Liver (tissue), 9 donors: ENCODE measurements around the gene ANKMY2. TPM values are rescaled to one million over a fixed set of nuclear protein-coding genes. Genes with fewer than 3 reads are reported as not detected.

ENCODE experiments used
- DNase-seq: peaks from one replicate; pipeline ENCODE4 v3.0.0-alpha.2; 2017; ENCODE audit warnings: low spot score
- H3K27ac ChIP-seq, 2 donors: one replicate each; pipeline ENCODE4 v1.7.0; 2013; ENCODE audit warnings: inconsistent platforms in 2 of 2, low read length in 2 of 2, control low read depth in 1 of 2, low read depth in 1 of 2, mild to moderate bottlenecking in 1 of 2
- H3K27me3 ChIP-seq, 4 donors: one replicate each; pipeline versions ENCODE4 v1.6.1 to v1.7.0; 2013; ENCODE audit warnings: low read length in 3 of 4, inconsistent platforms in 1 of 4, mild to moderate bottlenecking in 1 of 4, moderate library complexity in 1 of 4; ENCODE audit not compliant: control insufficient read depth in 4 of 4, insufficient read depth in 4 of 4
- H3K36me3 ChIP-seq, 4 donors: one replicate each; pipeline versions ENCODE4 v1.6.1 to v1.7.0; 2013; ENCODE audit warnings: low read length in 3 of 4, mild to moderate bottlenecking in 3 of 4, low read depth in 1 of 4, moderate library complexity in 1 of 4; ENCODE audit not compliant: control insufficient read depth in 4 of 4, insufficient read depth in 3 of 4
- H3K4me1 ChIP-seq, 4 donors: one replicate each; pipeline versions ENCODE4 v1.6.1 to v1.7.0; 2013; ENCODE audit warnings: low read length in 3 of 4, mild to moderate bottlenecking in 3 of 4, moderate library complexity in 1 of 4; ENCODE audit not compliant: control insufficient read depth in 4 of 4, insufficient read depth in 4 of 4
- H3K4me3 ChIP-seq, 3 donors: one replicate each; pipeline versions ENCODE4 v1.6.1 to v1.7.0; 2013; ENCODE audit warnings: low read length in 3 of 3, control low read depth in 1 of 3, low read depth in 1 of 3, mild to moderate bottlenecking in 1 of 3
- H3K9ac ChIP-seq, 2 donors: one replicate each; pipeline ENCODE4 v1.7.0; 2013; ENCODE audit warnings: low read length in 2 of 2, mild to moderate bottlenecking in 2 of 2, moderate library complexity in 2 of 2, control low read depth in 1 of 2, low read depth in 1 of 2
- H3K9me3 ChIP-seq, 4 donors: one replicate each; pipeline versions ENCODE4 v1.6.1 to v1.7.0; 2013; ENCODE audit warnings: low read length in 3 of 4; ENCODE audit not compliant: control insufficient read depth in 4 of 4
- ATF3 ChIP-seq: IDR thresholded peaks from 2 replicates; pipeline ENCODE4 v1.6.1; 2016; ENCODE audit warnings: antibody characterized with exemption
- CTCF ChIP-seq: fragments of 150-350 bp; IDR thresholded peaks from 2 replicates; pipeline ENCODE4 v1.5.1; 2017; ENCODE audit warnings: improper control_type of control experiment, low read depth, low read length; ENCODE audit not compliant: missing input control
- EGR1 ChIP-seq, 2 donors: IDR thresholded peaks; 2 replicates each; pipeline ENCODE4 v1.6.1; 2016 to 2018; ENCODE audit warnings: antibody characterized with exemption in 2 of 2, low read depth in 2 of 2
- FOXA1 ChIP-seq: IDR thresholded peaks from 2 replicates; pipeline ENCODE4 v1.6.1; 2016; ENCODE audit warnings: antibody characterized with exemption
- FOXA2 ChIP-seq: IDR thresholded peaks from 2 replicates; pipeline ENCODE4 v1.6.1; 2016; ENCODE audit warnings: antibody characterized with exemption
- HNF4A ChIP-seq, 2 donors: conservative IDR thresholded peaks; 2 replicates each; pipeline ENCODE4 v1.6.1; 2016; ENCODE audit warnings: antibody characterized with exemption in 2 of 2, mild to moderate bottlenecking in 2 of 2
- HNF4G ChIP-seq: IDR thresholded peaks from 2 replicates; pipeline ENCODE4 v1.6.1; 2016; ENCODE audit warnings: antibody characterized with exemption
- JUND ChIP-seq, 2 donors: IDR thresholded peaks; 2 replicates each; pipeline ENCODE4 v1.6.1; 2016; ENCODE audit warnings: antibody characterized with exemption in 2 of 2
- MAX ChIP-seq: IDR thresholded peaks from 2 replicates; pipeline ENCODE4 v1.6.1; 2016; ENCODE audit warnings: antibody characterized with exemption
- NR2F2 ChIP-seq: IDR thresholded peaks from 2 replicates; pipeline ENCODE4 v1.6.1; 2016; ENCODE audit warnings: antibody characterized with exemption
- RAD21 ChIP-seq, 2 donors: IDR thresholded peaks; 2 replicates each; pipeline ENCODE4 v1.6.1; 2016; ENCODE audit warnings: antibody characterized with exemption in 2 of 2, mild to moderate bottlenecking in 2 of 2
- REST ChIP-seq: IDR thresholded peaks from 2 replicates; pipeline ENCODE4 v1.6.1; 2016; ENCODE audit warnings: antibody characterized with exemption, mild to moderate bottlenecking
- RXRA ChIP-seq, 2 donors: IDR thresholded peaks; 2 replicates each; pipeline ENCODE4 v1.6.1; 2017 to 2018; ENCODE audit warnings: antibody characterized with exemption in 2 of 2, mild to moderate bottlenecking in 1 of 2
- SP1 ChIP-seq: IDR thresholded peaks from 2 replicates; pipeline ENCODE4 v1.6.1; 2018; ENCODE audit warnings: antibody characterized with exemption, mild to moderate bottlenecking
- YY1 ChIP-seq: IDR thresholded peaks from 2 replicates; pipeline ENCODE4 v1.6.1; 2016; ENCODE audit warnings: antibody characterized with exemption, mild to moderate bottlenecking
- ZBTB33 ChIP-seq: IDR thresholded peaks from 2 replicates; pipeline ENCODE4 v1.6.1; 2016; ENCODE audit warnings: antibody characterized with exemption
- WGBS: extraction: QIAGEN DNeasy Blood & Tissue Kit; methylation state at CpG from one replicate; pipeline ENCODE4 v1.1.7; 2013; 5-methylcytosine and 5-hydroxymethylcytosine counted together
- polyA plus RNA-seq, 2 donors: library from polyadenylated mRNA; stranded (reverse) in 1 of 2; unstranded in 1 of 2; fragments of 200-250 nt in 1 of 2; fragments of >200 nt in 1 of 2; fragmentation: Nextera tagmentation in 1 of 2; extraction: Ambion mirVana in 1 of 2; gene quantifications; one replicate each; pipeline versions ENCODE4 v1.2.1 to v1.2.3, GENCODE V29; 2013 to 2015
- total RNA-seq, 2 donors: library from RNA; depleted of rRNA; stranded (reverse); fragments of >200 nt; gene quantifications; one replicate each; pipeline ENCODE4 v1.2.3, GENCODE V29; 2014
- donor health status: healthy.
- donor health status: healthy.
- donor health status: healthy.
- donor health status: healthy.
- donor health status: healthy.

ANKMY2 gene
- total and polyA plus RNA-seq, 4 donors = 2.7 to 11.4 (median 5.4) TPM

- no peak for DNase-seq
- Histone ChIP-seq H3K4me1 (no peaks in the 10 kb centered on the region), H3K9me3 (no peaks in the 10 kb centered on the region), H3K27ac (no peak overlapping the region), H3K36me3 (no peaks in the 10 kb centered on the region), H3K4me3 (no peak overlapping the region), H3K9ac (no peak overlapping the region), H3K27me3 (no peaks in the 10 kb centered on the region)
- WGBS = 89% methylated on average over 4 of the region's 4 CpGs
- TF ChIP-seq EGR1 (IDR thresholded peaks at IDR 0.05; ENCODE audit: low read depth in 2 of 2) (no peak), CTCF (no peak), MAX (no peak), RAD21 (IDR thresholded peaks at IDR 0.05) (no peak), YY1 (no peak), ZBTB33 (no peak), HNF4G (no peak), NR2F2 (no peak), REST (no peak), FOXA2 (no peak), JUND (IDR thresholded peaks at IDR 0.05) (no peak), ATF3 (no peak), RXRA (IDR thresholded peaks at IDR 0.05) (no peak), SP1 (no peak), FOXA1 (no peak), HNF4A (conservative IDR thresholded peaks at IDR 0.05) (no peak)
Measured at GRCh38 chr7:16564023-16564380, 81.6 kb downstream of the ANKMY2 start.

- H3K27me3 ChIP-seq = no peaks in the 10 kb centered on the region
- no peaks in the 10 kb centered on the region for H3K36me3 ChIP-seq
- WGBS = 71% methylated on average over 5 of the region's 5 CpGs
- no peaks in the 10 kb centered on the region for H3K9me3 ChIP-seq
- no peak for TF ChIP-seq SP1
- no peak for TF ChIP-seq JUND (IDR thresholded peaks at IDR 0.05)
- no peak for TF ChIP-seq MAX
- TF ChIP-seq YY1 = no peak
- no peak for TF ChIP-seq ATF3
- TF ChIP-seq EGR1 (IDR thresholded peaks at IDR 0.05; ENCODE audit: low read depth in 2 of 2) = no peak
- TF ChIP-seq CTCF = no peak
- H3K4me1 ChIP-seq = no peaks in the 10 kb centered on the region
- H3K4me3 ChIP-seq = no peak overlapping the region
- DNase-seq = no peak
- H3K27ac ChIP-seq = no peak overlapping the region
- H3K9ac ChIP-seq = no peak overlapping the region
Measured at GRCh38 chr7:16563281-16564022, 82.1 kb downstream of the ANKMY2 start.
